ELF-1 (cell line): ENCODE measurements around the gene PPIE.
A peak's percentile ranks its signal among the peaks of the same experiment; 100 is the strongest.
"Not testable (repeated sequence)": the region's sequence is repeated elsewhere in the genome, so short reads cannot be mapped to it uniquely, and the experiment has no call there.

ENCODE experiments used
- DNase-seq: peaks from one replicate; pipeline ENCODE4 v3.0.0-alpha.2; 2016; ENCODE audit warnings: low read depth, low spot score

The PPIE gene

DNA sequence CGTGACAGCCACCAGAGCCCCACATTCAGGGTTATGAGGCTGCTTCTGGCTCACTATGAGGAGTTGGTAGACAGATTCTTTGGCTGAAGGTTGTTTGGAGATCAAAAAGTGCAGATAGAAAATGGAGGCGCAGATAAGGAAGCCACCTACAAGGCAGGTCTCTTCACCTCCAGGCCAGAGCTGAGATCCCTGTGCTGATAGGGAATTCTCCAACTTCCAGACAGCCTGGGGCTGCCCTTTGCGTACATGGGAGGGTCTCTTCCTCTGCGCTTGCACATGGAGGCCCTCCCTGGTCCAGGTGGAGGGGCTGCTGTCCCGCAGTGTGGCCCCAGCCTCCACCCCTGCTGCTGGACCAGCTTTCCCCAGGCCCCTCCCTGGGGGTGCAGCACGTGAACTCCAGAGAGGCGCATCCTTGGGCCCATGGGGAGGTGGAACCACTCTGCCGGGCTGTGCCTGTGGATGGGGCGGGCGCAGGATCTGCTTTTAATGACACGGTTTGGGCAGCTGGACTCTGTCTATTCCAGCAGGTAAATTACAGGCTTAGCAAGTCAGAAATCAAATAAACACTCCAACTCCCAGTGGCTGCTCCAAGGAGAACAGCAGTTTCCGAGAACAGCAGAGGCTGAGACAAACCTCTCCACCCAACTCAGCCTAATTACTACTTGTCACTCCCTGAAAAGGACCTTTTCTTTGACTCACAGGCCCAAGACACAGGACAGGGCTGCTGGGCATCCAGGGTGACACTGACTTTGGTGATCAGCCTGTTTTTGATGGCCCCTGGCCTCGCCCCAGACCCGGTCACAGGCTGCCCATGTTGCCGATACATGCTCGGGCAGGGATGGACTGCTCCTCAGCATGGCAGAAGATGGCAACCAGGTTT, 20.1 kb downstream of the PPIE start:
- peak; percentile 55 for DNase-seq

DNA sequence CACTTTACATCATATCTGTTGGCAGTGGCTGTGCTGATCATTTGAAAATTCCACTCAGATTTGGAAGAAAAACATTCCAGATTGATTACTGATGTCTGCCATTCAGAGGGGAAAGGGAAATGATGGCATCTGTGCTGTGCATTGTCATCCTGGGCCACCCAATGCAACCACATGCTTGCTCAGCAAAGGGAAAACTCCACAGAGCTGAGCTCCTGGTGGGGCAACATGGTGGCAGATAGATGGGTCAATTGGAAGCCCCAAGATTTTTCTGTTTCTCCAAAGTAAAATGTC, 20.7 kb downstream of the PPIE start:
- DNase-seq = no peak

DNA sequence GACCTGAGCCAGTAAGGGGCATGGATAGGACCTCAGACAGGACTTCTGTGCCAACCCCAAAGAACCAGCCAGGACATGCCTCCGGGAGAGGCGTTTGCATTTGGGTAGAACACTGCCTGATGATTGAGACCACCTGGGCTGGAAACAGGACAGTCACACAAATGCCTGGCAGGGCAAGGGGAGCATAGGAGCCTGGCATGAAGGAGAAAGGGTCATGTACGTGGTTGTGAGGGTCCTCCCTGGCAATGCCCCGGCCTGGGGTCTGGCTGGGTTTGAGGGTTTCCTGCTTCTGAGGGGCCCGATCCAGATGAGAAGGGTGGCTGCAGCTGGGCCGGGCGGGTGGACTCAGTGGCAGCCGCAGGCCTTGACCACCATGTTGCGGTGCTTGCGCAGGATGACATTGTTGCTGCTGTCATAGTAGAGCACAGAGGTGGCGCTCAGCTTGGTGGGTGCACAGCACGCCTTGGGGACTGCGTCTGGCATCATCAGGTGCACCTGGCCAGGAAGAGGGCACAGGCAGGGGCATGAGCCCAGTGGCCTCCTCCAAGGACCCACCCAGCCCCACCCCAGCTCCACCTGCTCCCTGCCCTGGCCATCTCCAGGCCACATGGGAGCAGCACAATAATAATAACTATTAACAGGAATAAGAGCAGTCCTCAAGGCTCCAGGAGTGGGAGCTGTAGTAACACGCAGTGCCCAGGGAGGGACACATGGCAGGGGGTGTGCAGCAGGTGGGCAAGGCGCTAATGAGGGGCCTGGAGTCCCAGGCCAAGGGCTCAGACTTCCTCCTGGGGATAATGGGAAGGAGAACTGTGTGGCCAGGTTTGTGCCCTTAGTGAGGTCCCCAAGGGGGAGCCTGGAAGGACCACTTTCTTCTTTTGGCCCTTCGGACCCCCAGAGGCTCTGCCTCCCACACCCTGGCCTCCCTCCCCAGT, 21.7 kb downstream of the PPIE start:
- no peak for DNase-seq

DNA sequence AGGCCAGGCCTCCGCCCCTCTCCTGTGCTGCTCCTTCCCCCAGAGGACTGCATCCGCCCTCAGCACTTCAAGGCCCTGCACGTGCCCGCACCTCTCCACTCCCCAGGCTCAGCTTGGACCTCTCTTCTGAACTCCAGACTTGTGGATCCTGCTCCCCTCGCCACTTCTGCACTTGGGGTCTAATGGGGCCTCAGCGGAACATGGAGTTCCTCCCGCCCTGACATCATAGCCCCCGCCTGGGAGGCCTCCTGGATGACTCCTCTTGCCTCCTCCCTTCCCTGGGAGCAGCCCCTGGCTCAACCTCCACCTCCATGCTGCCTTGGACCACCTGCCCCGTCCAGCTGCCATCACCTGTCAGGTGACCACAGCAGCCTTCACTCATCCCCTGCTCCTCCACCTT, 22.3 kb downstream of the PPIE start:
- no peak for DNase-seq

DNA sequence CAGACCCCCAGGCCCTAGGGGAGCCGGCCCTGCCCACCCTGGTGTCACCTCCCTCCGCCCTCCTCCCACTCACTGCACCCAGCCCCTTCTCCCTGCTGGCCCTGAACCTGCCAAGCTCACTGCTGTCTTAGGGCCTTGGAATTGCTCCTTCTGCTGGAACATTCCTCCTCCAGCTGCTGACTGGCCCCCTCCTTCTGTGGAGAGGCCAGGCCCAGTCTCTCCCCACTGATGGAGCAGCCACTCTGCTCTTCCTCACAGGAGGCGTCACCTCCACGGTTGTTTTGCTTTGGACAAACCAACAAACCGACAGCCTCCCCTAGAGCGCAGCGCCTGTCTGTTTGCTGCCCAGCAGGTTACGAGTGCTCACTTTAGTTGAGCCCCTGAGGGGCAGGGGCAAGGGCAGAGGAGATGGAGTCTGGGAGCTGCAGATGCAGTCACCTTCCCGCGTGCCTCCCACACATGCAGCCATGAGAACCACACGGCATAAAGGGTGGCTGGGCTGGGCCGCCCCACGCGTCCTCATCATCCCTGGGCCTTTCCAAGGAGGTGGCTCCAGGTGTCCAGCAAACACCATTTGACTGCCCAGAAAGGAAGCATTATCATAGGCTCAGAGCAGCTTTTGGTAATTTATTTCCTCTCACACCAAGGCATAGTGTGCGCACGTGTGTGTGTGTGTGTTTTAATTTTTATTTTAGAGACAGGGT, 23.0 kb downstream of the PPIE start:
- peak; percentile 39 for DNase-seq

DNA sequence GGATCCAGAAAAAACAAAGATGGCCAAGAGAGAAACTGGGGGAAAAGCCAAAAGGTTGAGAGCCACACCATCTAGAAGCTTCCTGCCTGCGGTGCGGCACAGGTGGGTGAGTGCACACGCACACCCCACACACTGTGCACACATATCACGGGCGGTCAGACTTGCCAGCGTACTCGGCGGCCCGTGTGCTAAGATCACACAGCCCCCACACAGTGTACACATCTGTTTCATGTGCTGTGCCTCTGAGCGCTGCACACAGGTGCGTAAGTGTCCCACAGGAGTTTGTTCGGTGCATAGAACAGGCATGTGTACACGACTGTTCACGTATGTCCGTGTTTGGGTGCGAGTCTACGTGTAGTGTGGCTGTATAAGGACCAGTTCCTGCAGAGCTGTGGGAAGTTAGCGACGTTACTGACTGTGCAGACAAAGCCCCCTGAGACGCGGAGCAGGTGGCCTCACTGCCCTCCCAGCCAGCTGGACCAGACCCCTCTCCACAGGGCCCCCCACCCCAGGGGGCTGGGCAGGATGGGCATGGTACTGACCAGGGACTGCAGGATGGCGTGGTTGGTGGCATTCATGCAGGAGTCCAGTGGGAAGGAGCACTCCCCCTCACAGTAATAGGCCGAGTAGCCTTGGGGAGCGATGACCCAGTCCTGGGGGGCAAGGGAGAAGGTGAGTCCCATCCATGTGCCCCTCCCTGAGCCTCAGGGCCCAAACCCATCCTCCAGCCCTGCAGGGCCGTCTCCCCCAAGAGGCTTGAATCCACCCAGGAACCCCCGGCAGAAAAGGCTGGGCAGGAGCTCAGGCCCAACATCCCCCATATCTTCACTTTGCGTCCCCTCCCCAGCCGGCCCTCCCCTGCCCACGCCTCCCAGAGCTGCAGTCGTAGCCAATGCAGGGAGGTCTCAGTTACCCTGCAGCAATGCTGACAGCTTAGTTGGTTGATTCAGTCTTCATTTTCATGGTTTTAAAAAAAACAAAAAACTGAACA, 24.2 kb downstream of the PPIE start:
- no peak for DNase-seq

DNA sequence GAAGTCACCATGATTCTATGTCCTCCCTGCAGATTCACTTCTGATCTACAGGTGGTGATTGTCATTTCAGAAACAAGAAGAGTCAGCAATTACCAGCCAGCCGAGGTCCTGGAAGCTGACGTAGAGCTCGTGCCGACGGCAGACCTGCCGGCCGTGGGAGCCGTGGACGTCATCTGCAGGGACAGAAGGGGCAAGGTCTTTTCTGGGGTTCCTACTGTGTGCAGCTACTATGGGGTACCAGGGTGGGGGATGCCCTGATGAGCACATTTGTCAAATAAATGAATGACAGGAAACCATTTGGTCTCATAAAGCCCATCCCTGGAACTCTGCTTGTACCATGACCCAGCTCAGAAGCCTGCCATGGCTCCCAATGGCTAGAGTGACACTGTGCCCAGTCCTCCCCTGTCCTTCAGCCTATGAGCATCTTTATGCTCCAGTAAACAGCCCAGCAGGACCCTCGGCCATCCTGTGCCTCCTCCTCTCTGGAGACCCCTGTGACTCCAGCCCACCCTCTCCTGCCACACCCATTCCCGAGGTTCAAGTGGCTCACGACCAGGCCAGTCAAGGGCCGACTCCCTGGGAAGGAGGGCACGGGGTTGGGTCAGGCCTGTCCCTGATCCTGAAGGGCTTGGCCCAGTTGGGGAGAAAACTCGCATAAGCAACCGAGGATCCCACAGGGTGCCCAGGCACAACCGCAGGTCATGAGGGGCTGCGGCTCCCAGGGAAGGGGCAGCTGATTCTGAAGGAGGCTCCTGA, 25.1 kb downstream of the PPIE start:
- not testable (repeated sequence) for DNase-seq

DNA sequence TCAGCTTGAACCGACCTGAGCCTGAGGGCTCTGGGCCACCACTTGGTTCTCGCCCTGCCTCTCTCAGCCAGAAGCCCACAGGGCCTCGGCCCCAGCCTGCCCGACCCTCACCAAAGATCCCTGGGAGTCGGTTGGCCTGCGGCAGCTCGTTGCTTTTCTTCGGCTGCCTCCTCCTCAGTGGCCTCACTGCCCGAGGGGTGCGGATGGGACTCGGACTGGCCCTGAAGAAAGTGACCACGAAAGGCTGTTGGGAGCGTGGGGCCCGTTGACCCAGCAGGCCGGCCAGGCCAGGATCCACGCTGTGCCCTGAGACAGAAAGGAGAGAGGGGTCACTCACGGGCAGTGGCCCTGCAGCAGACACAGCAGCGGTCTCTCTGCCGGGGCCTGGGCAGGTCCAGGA, 25.8 kb downstream of the PPIE start:
- not testable (repeated sequence) for DNase-seq

DNA sequence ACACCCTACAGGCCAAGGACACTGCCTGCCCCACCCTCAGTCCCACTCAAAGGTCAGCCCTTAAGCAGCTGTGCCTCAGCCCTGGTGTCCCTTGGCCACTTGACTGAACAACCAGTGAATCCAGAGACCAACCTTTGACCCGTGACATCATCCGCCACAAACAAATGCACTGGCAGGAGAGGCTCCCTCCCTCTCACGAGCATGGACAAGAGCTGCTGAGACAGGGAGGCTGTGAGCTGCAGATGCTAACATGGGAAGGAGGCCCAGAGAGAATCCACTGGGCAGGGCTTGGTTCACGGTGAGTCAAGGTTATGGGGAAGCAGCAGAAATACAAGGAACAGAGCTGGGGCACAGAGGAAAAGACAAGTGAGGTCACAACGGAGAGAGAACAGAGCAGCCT, 27.8 kb downstream of the PPIE start:
- DNase-seq = not testable (repeated sequence)

DNA sequence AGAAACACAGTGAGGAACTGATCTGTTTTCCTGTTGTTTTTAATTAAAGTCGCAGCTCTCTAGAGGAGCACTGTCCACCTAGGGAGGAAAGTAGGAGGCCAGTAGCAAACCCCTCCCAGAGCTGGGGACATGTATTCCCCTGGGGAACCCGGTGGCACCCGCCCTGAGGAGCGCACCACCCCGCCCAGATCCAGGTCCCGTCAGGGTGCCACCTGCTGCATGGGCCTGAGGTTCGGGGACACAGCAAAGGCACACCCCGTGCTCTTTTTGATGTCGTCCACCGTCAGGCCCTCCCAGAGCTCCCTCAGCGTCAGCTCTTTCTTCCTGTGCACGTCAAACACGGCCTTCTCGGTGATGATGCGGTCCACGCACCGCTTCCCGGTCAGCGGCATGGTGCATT, 30.8 kb downstream of the PPIE start:
- not testable (repeated sequence) for DNase-seq

DNA sequence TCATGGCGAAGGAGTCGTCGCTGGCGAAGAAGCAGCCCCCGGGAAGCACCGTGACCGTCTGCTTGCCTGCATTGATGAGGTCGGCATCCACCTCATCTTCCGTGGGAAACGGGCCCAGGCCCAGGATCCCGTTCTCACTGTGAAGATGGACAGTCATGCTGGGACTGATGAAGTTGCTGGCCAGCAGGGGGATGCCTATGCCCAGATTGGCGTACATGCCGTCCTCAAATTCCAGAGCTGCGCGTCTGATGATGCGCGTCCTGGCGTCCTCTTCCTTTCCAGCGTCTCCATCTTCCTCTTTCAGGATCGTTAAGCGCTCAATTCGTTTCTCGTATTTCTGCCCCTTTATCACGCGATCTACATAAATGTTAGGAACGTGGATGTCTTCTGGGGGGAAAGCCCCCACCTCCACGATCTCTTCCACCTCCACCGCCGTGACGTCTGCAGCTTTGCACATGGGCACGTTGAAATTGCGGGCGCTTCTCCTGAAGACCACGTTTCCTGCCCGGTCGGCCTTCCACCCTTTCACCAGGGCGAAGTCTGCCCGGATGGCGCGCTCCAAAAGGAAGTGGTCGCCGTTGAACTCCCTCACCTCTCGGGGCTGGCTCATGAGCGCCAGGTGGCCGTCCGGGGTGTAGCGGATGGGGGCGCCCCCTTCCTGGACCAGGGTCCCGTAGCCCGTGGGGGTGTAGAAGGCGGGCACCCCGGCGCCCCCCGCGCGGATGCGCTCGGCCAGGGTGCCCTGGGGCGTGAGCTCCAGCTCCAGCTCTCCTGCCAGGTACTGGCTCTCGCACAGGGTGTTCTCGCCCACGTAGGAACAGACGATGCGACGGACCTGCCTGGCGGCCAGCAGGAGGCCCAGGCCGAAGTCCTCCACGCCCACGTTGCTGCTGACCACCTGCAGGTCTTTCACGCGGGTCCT, 31.7 kb downstream of the PPIE start:
- not testable (repeated sequence) for DNase-seq

DNA sequence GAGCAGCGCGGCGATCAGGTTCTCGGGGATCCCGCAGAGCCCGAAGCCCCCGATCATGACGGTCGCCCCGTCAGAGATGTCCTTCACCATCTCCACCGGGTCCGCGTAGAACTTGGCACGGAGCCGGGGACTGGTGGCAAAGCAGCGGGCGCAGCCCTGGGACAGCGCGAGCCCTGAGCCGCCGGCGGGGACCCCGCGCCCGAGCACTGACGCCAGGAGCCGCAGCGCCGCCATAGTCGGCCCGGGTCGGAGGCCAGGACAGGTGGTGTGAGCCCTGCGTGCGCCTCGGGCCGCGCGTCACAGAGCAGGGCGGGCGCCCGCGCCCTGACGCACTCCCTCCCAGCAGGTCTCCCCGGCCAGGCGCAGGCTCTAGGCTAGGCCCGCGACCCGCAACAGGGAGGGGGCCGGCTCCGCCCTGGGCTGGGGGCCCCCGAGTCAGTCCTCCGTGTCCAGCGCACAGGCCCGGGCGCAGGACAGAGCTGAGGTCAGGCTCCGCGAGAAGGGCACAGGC, 32.4 kb downstream of the PPIE start, which contains the start of gene OXCT2:
Gene OXCT2 (minus strand): TSS at position 327 of the 511 bp plus-strand sequence. CDS start 93 bp downstream, at position 234.
- peak; percentile 23 for DNase-seq

DNA sequence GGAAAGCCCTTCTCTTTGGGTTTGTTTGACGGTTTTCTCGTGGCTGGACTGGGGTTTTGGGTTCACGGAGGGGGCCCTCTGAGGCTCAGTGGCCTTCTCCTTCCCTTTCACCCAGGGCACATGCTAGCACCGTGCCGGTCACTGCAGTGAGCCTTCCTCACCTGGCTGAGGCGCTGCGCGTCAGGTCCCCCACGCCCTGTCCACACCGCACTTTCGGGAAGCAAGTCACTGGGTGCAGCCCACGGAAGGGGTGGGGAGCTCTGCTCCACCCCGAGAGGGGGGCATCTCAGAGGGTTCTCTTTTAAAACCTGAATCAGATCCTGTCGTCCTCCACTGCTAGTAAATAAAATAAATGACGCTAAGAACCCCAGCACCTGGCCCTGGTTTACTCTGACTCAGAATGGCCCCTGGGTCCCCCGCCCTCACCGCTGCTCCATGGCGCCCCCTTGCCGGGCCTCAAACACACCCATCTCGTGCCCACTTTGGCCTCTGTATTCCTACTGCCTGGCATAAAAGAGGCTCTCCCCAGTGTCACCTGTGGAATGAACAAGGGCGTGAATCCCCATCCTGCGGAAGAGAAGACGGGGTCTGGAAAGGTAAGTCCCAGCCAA, 34.8 kb downstream of the PPIE start:
- not testable (repeated sequence) for DNase-seq

DNA sequence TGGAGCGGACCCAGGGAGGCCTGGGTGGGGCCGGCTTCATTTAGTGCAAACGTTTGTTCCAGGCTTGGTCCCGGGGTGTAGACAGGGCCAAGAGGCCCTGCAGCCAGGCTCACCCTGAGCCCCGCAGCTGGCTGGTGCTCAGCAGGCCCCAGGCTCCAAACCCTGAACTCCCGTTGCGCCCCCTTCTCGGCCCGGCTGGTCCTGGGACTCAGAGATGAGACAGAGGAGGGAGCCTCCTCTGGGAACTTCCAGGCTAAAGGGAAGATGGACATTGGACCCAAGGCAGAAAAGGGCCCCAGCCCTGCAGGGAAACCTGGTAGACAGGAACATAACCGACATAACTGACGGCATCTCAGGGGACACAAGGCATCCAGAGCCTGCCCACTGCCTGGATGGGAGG, 36.5 kb downstream of the PPIE start:
- not testable (repeated sequence) for DNase-seq

DNA sequence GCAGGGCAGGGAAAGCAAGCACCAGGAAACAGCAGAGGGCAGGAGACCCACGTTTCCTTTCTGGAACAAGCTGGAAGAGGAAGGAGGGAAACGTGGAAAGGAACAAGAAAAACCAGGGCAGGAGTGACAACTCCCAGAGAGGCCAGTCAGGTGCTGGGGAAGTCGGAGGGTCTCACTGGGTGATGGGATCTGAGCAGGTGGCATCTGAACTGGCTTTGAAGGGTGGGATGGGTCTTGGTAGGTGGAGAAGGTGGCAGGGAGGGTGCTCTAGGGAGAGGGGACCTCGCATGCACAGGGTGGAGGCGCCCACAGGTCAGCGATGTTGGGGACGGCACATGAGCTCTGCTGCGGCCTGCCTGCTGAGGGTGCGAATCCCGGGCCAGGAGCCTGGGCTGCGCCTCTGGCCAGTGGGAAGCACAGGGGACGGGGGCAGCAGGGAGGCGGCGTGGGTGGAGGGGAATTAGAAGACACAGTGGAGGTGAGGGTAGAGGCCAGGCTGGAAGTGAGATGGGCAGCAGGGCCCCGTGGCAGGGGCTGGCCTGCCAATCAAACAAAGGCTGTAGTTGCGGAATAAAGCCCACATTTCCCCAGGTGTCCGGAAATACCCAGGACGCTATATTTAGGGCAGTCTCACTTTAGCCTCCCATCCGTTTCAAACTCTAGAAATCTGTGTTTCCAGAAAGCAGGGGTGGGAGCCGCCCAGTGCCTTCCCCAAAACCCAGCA, 37.2 kb downstream of the PPIE start:
- DNase-seq = not testable (repeated sequence)

DNA sequence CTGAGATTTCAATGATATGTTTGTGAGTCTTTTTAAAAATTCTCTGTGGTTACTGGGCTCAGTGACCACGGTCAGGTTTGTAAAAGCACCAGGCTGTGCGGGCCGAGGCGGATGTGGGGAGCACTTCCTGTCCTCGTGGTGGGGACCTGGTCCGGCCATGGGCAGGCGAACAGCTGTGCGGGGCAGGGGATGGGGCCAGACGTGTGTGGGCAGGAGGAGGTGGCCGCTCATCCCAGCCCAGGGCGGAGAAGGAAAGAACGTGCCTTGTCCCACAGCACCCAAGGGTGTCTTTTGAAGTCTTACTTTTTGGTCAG, 37.7 kb downstream of the PPIE start:
- no peak for DNase-seq

DNA sequence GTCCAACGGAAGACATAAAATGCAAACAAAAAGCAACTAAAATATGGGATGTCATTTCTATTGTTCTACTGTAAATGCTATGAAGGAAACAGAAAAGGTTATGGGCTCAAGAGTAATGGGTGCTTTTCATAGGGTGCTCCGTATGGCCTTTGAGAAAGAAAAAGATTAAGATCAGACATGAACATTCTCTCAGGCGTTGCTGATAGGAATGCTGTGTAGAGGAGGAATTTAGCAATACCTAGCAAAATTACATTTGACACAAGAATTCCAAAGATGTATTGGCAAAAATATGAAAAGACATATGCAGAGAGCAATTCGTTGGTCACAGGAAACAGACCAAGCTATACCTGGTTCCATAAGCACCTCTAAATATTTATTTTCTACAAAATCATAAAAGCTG, 38.2 kb downstream of the PPIE start:
- DNase-seq = no peak

DNA sequence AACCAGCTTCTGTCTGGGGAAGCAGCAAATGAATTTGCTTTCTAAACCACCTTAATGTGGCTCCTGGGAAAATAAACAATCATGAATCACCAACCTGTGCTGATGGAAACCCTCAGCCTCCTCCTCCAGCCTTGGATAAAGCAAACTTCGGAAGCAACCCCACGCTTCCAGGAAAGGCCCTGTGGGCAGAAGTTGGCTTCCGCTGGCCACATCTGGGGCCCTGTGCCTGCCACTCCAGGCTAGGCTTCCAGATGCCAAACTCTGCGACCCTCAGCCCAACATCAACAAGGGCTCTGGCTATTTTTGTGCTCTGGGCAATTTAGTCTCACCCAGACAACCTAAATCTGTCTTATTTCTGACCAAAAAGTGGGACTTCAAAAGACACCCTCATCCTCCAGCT, 38.6 kb downstream of the PPIE start:
- DNase-seq = no peak
